GM20431 (cell line): ENCODE results near the gene EIF2S2.
"Not testable (repeated sequence)": the region's sequence is repeated elsewhere in the genome, so short reads cannot be mapped to it uniquely, and the experiment has no call there.

Experiments
- in situ Hi-C: fragments of 300-500 bp; cut with MseI, MboI; formaldehyde crosslinking; loops from one replicate; pipeline ENCODE4 v1.15.0; 2020; ENCODE audit warnings: low sequenced_read_pairs; ENCODE audit not compliant: unreplicated experiment

EIF2S2 gene

GRCh38 chr20:34111702-34112599 is at the start of gene EIF2S2:
Gene EIF2S2 (minus strand): TSS chr20:34112243. CDS start chr20:34112110, 133 bp downstream.
- in situ Hi-C loops: no loop called here

GRCh38 chr20:34157697-34158096 is 45.7 kb upstream of the EIF2S2 start:
- in situ Hi-C loops: not testable (repeated sequence)

GRCh38 chr20:34155836-34156235 is 43.8 kb upstream of the EIF2S2 start:
- in situ Hi-C loops: no loop called here

GRCh38 chr20:34153169-34153568 is 41.1 kb upstream of the EIF2S2 start:
- in situ Hi-C loops: not testable (repeated sequence)

GRCh38 chr20:34152073-34152472 is 40.0 kb upstream of the EIF2S2 start:
- in situ Hi-C loops: not testable (repeated sequence)

GRCh38 chr20:34150306-34151000 is 38.4 kb upstream of the EIF2S2 start:
- in situ Hi-C loops: no loop called here

GRCh38 chr20:34145280-34145819 is 33.3 kb upstream of the EIF2S2 start:
- in situ Hi-C loops: no loop called here

- in situ Hi-C loops: no loop called here
Measured at GRCh38 chr20:34143951-34144350, 31.9 kb upstream of the EIF2S2 start.

GRCh38 chr20:34142121-34142520 is 30.1 kb upstream of the EIF2S2 start:
- in situ Hi-C loops: no loop called here

- in situ Hi-C loops: no loop called here
Measured at GRCh38 chr20:34141293-34141692, 29.2 kb upstream of the EIF2S2 start.

- in situ Hi-C loops: not testable (repeated sequence)
Measured at GRCh38 chr20:34135525-34136275, 23.7 kb upstream of the EIF2S2 start.

GRCh38 chr20:34133365-34133860 is 21.4 kb upstream of the EIF2S2 start:
- in situ Hi-C loops: not testable (repeated sequence)

- in situ Hi-C loops: not testable (repeated sequence)
Measured at GRCh38 chr20:34132943-34133342, 20.9 kb upstream of the EIF2S2 start.

GRCh38 chr20:34132491-34132890 is 20.4 kb upstream of the EIF2S2 start:
- in situ Hi-C loops: not testable (repeated sequence)

GRCh38 chr20:34131491-34131890 is 19.4 kb upstream of the EIF2S2 start:
- in situ Hi-C loops: no loop called here

- in situ Hi-C loops: no loop called here
Measured at GRCh38 chr20:34129518-34130162, 17.6 kb upstream of the EIF2S2 start.

- in situ Hi-C loops: no loop called here
Measured at GRCh38 chr20:34127792-34128191, 15.7 kb upstream of the EIF2S2 start.

- in situ Hi-C loops: no loop called here
Measured at GRCh38 chr20:34124469-34125249, 12.6 kb upstream of the EIF2S2 start.

GRCh38 chr20:34123309-34123708 is 11.3 kb upstream of the EIF2S2 start:
- in situ Hi-C loops: no loop called here
